Mammary epithelial cell (primary cell): Measurements from ENCODE around the gene DDAH1.

ENCODE experiments used
- EZH2 ChIP-seq: IDR thresholded peaks from 2 replicates; pipeline ENCODE4 v1.6.1; 2012; ENCODE audit warnings: low read length, inconsistent platforms, borderline replicate concordance
- TF ChIP-seq, protein P1 (sequence below), 2 donors: IDR thresholded peaks in 1 of 2; conservative IDR thresholded peaks in 1 of 2; 2 replicates each; pipeline ENCODE4 v1.5.1; 2011 to 2012; ENCODE audit warnings: inconsistent platforms in 2 of 2, low read length in 2 of 2, mild to moderate bottlenecking in 2 of 2, control low read depth in 1 of 2, low read depth in 1 of 2; ENCODE audit not compliant: insufficient read depth in 1 of 2; ENCODE audit errors: extremely low read depth in 1 of 2

DNA sequence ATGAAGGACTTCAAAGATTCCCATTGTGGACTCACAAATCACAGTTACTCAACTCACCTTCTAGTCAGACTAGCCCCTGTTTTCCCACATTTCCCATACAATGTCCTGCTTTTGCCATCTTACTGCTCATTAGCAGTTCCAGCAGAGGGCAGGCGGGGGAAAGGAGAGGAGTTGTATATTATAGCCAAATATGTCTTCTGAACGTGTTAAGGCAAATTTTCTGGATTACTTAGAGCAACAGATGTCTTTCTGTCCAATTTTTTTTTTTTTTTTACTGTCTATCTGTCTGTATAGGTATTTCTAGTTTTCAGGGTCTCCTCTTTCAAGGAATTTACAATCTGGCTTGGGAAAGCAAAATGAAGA lies 29.9 kb upstream of the DDAH1 start:
- TF ChIP-seq, protein P1, sequence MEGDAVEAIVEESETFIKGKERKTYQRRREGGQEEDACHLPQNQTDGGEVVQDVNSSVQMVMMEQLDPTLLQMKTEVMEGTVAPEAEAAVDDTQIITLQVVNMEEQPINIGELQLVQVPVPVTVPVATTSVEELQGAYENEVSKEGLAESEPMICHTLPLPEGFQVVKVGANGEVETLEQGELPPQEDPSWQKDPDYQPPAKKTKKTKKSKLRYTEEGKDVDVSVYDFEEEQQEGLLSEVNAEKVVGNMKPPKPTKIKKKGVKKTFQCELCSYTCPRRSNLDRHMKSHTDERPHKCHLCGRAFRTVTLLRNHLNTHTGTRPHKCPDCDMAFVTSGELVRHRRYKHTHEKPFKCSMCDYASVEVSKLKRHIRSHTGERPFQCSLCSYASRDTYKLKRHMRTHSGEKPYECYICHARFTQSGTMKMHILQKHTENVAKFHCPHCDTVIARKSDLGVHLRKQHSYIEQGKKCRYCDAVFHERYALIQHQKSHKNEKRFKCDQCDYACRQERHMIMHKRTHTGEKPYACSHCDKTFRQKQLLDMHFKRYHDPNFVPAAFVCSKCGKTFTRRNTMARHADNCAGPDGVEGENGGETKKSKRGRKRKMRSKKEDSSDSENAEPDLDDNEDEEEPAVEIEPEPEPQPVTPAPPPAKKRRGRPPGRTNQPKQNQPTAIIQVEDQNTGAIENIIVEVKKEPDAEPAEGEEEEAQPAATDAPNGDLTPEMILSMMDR (conservative IDR thresholded peaks at IDR 0.05 in 1 of 2, IDR thresholded peaks at IDR 0.05 in 1 of 2; ENCODE audit: extremely low read depth in 1 of 2, insufficient read depth in 1 of 2, low read depth in 1 of 2, low read length in 2 of 2): peak; percentile 81 to 84
- TF ChIP-seq EZH2: no peak
